Keratinocyte (primary cell): Measurements from ENCODE around the gene ZGPAT. TPM values are rescaled to one million over a fixed set of nuclear protein-coding genes. Genes with fewer than 3 reads are reported as not detected.

Experiments used
- DNase-seq: peaks from one replicate; pipeline ENCODE4 v3.0.0-alpha.2; 2011; ENCODE audit warnings: low read depth, missing footprints, low spot score
- FAIRE-seq: peaks from 2 replicates; lab custom pipeline; 2011; peaks lifted over from hg19 to GRCh38; lab: Jason Lieb, UNC
- H2AFZ ChIP-seq: 2 replicates; pipeline ENCODE4 v1.6.0; 2012; ENCODE audit warnings: low read length, control low read depth, inconsistent platforms; ENCODE audit not compliant: control insufficient read depth
- H3K27ac ChIP-seq: 2 replicates; pipeline ENCODE4 v1.5.1; 2011; ENCODE audit warnings: low read length; ENCODE audit not compliant: control insufficient read depth, insufficient read depth
- H3K27me3 ChIP-seq: 3 replicates; pipeline ENCODE4 v1.6.0; 2011; ENCODE audit warnings: low read length; ENCODE audit not compliant: control insufficient read depth, insufficient read depth; ENCODE audit errors: extremely low read depth
- H3K36me3 ChIP-seq, 2 experiments: 2 replicates in 1 of 2; 3 replicates in 1 of 2; pipeline ENCODE4 v1.5.1; 2011; ENCODE audit warnings: low read length in 2 of 2, mild to moderate bottlenecking in 1 of 2; ENCODE audit not compliant: control insufficient read depth in 2 of 2, insufficient read depth in 2 of 2; ENCODE audit errors: extremely low read depth in 1 of 2
- H3K4me1 ChIP-seq: 3 replicates; pipeline ENCODE4 v1.5.1; 2011; ENCODE audit warnings: low read length; ENCODE audit not compliant: control insufficient read depth, insufficient read depth; ENCODE audit errors: extremely low read depth
- H3K4me2 ChIP-seq: 3 replicates; pipeline ENCODE4 v1.6.0; 2011; ENCODE audit warnings: low read depth, low read length; ENCODE audit not compliant: control insufficient read depth, insufficient read depth; ENCODE audit errors: extremely low read depth
- H3K4me3 ChIP-seq, 3 experiments: fragments of 200-600 bp in 1 of 3; sonication (generic) in 1 of 3; 2 replicates in 2 of 3; 3 replicates in 1 of 3; pipeline ENCODE4 v1.5.1; 2011 to 2016; ENCODE audit warnings: low read length in 3 of 3, mild to moderate bottlenecking in 3 of 3, control low read depth in 2 of 3, inconsistent platforms in 1 of 3, low read depth in 1 of 3, mixed read lengths in 1 of 3, mixed run types in 1 of 3, moderate library complexity in 1 of 3; ENCODE audit not compliant: control insufficient read depth in 2 of 3, insufficient read depth in 2 of 3; ENCODE audit errors: extremely low read depth in 1 of 3
- H3K79me2 ChIP-seq: 2 replicates; pipeline ENCODE4 v1.6.0; 2012; ENCODE audit warnings: low read length; ENCODE audit not compliant: control insufficient read depth, insufficient read depth
- H3K9ac ChIP-seq: 3 replicates; pipeline ENCODE4 v1.6.0; 2011; ENCODE audit warnings: low read length; ENCODE audit not compliant: control insufficient read depth, insufficient read depth; ENCODE audit errors: extremely low read depth
- H3K9me1 ChIP-seq: 3 replicates; pipeline ENCODE4 v1.6.0; 2011; ENCODE audit warnings: low read length; ENCODE audit not compliant: control insufficient read depth, insufficient read depth; ENCODE audit errors: extremely low read depth
- H3K9me3 ChIP-seq: 2 replicates; pipeline ENCODE4 v1.5.1; 2012; ENCODE audit warnings: low read depth, low read length; ENCODE audit not compliant: control insufficient read depth
- H4K20me1 ChIP-seq: 3 replicates; pipeline ENCODE4 v1.6.0; 2011; ENCODE audit warnings: low read length; ENCODE audit not compliant: control insufficient read depth, insufficient read depth; ENCODE audit errors: extremely low read depth
- EZH2 ChIP-seq: IDR thresholded peaks from one replicate; pipeline ENCODE4 v1.6.1; 2012; ENCODE audit warnings: inconsistent platforms, mild to moderate bottlenecking, low read length, moderate library complexity
- dilution Hi-C: fragments of 300-500 bp; cut with MboI; formaldehyde crosslinking; loops from one replicate; pipeline ENCODE4 v1.7.0; 2020; ENCODE audit warnings: low sequenced_read_pairs; ENCODE audit not compliant: extremely low pct_ligation_motif_present
- polyA plus RNA-seq, 5 experiments: library from polyadenylated mRNA; depleted of rRNA in 3 of 5; stranded (reverse) in 3 of 5; stranded (forward) in 1 of 5; unstranded in 1 of 5; fragments of >200 nt; gene quantifications; 1 replicate in 1 of 5; 2 replicates in 3 of 5; 3 replicates in 1 of 5; pipeline versions ENCODE4 v1.2.1 to v1.2.3, GENCODE V29; 2011 to 2012; ENCODE audit warnings: missing spikeins in 2 of 5, low read depth in 1 of 5, low replicate concordance in 1 of 5
- TF ChIP-seq, protein P1 (sequence below), 3 experiments: IDR thresholded peaks in 1 of 3; conservative IDR thresholded peaks in 1 of 3; optimal IDR thresholded peaks in 1 of 3; 2 replicates in 2 of 3; 3 replicates in 1 of 3; pipeline versions ENCODE3 to v1.5.1; 2011; ENCODE audit warnings: low read length in 3 of 3, mild to moderate bottlenecking in 3 of 3, moderate library complexity in 2 of 3, control low read depth in 1 of 3, inconsistent platforms in 1 of 3; ENCODE audit not compliant: insufficient read depth in 2 of 3; ENCODE audit errors: extremely low read depth in 1 of 3

The ZGPAT gene
- polyA plus RNA-seq, 1 donor (not counting 4 experiments of a cell fraction or from before 2014, with no cell fraction given) = 7.8 TPM

- Histone ChIP-seq H3K9me3 (no peaks in the 10 kb centered on the region), H4K20me1 (peaks cover 4% of the 10 kb centered on the region), H3K9me1 (no peaks in the 10 kb centered on the region), H3K79me2 (peaks cover 45% of the 10 kb centered on the region), H3K9ac (no peak overlapping the region), H2AFZ (no peak overlapping the region), H3K27me3 (no peaks in the 10 kb centered on the region), H3K4me2 (no peak overlapping the region), H3K4me1 (peaks cover 23% of the 10 kb centered on the region), H3K36me3 (peaks cover 19 to 32% of the 10 kb centered on the region in 2 experiments), H3K4me3 (no peak overlapping the region), H3K27ac (no peak overlapping the region)
- dilution Hi-C loops = no loop called here
- no peak for TF ChIP-seq EZH2
- TF ChIP-seq, protein P1, sequence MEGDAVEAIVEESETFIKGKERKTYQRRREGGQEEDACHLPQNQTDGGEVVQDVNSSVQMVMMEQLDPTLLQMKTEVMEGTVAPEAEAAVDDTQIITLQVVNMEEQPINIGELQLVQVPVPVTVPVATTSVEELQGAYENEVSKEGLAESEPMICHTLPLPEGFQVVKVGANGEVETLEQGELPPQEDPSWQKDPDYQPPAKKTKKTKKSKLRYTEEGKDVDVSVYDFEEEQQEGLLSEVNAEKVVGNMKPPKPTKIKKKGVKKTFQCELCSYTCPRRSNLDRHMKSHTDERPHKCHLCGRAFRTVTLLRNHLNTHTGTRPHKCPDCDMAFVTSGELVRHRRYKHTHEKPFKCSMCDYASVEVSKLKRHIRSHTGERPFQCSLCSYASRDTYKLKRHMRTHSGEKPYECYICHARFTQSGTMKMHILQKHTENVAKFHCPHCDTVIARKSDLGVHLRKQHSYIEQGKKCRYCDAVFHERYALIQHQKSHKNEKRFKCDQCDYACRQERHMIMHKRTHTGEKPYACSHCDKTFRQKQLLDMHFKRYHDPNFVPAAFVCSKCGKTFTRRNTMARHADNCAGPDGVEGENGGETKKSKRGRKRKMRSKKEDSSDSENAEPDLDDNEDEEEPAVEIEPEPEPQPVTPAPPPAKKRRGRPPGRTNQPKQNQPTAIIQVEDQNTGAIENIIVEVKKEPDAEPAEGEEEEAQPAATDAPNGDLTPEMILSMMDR (optimal IDR thresholded peaks at IDR 0.05 in 1 of 3, IDR thresholded peaks at IDR 0.05 in 1 of 3, conservative IDR thresholded peaks at IDR 0.05 in 1 of 3; ENCODE audit: extremely low read depth in 1 of 3, insufficient read depth in 2 of 3, low read length in 3 of 3) = no peak
- no peak for DNase-seq
- FAIRE-seq = no peak
Observed at GRCh38 chr20:63704749-63705117, 3.1 kb upstream of the ZGPAT start.

DNA sequence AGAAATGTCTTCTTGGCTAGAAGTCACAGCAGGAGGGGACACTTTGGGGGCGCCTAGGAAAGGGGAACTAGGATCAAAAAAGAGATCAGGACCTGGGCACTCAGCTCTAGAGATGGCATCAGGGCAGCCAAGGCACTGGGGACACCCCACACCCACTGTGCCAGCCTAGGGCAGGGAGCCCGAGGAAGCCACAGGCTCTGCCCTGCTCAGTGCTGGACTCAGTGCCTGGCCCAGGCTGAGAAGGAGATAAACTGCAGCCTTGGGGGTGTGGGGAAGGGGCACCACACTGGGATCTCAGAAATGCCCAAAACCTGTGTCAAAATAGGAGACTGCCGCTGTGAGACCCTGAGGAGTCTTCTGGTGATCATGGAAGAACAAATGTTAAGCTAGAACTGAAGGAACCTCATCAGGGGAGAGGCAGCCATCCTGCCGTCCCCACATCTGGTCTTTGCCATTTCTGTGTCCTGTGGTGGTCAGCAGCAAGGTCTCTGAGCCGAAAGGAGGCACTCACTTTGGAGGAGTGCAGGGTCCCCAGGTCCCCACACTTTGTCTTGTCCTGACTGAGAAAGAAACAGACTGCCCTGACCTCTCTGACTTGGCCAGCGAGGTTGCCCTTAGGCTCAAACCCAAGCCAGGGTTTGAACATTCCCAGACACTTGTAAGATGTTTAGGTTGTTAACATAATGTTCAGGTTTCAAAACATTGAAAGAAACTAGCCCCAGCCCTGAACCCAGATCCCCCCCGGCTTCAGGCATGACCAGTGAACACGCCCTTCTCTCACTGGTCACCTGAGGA, 2.4 kb upstream of the ZGPAT start:
- DNase-seq (no peak), FAIRE-seq (no peak)
- peaks cover 18 to 32% of the 10 kb centered on the region in 2 experiments for H3K36me3 ChIP-seq
- peak overlapping the region; percentile 46 for H3K9ac ChIP-seq
- TF ChIP-seq, protein P1 (optimal IDR thresholded peaks at IDR 0.05 in 1 of 3, IDR thresholded peaks at IDR 0.05 in 1 of 3, conservative IDR thresholded peaks at IDR 0.05 in 1 of 3; ENCODE audit: extremely low read depth in 1 of 3, insufficient read depth in 2 of 3, low read length in 3 of 3) = no peak
- TF ChIP-seq EZH2 = no peak
- dilution Hi-C loops = no loop called here
- H3K4me2 ChIP-seq = no peak overlapping the region
- peaks cover 21% of the 10 kb centered on the region for H3K4me1 ChIP-seq
- H3K9me3 ChIP-seq = no peaks in the 10 kb centered on the region
- H3K4me3 ChIP-seq = no peak overlapping the region
- no peak overlapping the region for H2AFZ ChIP-seq
- peak overlapping the region; percentile 54 for H3K27ac ChIP-seq
- no peaks in the 10 kb centered on the region for H3K27me3 ChIP-seq
- H3K79me2 ChIP-seq = peaks cover 51% of the 10 kb centered on the region
- H4K20me1 ChIP-seq = peaks cover 4% of the 10 kb centered on the region
- no peaks in the 10 kb centered on the region for H3K9me1 ChIP-seq
